ENCODE measurements around the gene CPXM1. TPM values are rescaled to one million over a fixed set of nuclear protein-coding genes. Genes with fewer than 3 reads are reported as not detected.
"Not testable (repeated sequence)": the region's sequence is repeated elsewhere in the genome, so short reads cannot be mapped to it uniquely, and the experiment has no call there.

CPXM1 gene
- total RNA-seq, 2 donors from 2014 or later: 1.1 to 3.5 TPM

DNA sequence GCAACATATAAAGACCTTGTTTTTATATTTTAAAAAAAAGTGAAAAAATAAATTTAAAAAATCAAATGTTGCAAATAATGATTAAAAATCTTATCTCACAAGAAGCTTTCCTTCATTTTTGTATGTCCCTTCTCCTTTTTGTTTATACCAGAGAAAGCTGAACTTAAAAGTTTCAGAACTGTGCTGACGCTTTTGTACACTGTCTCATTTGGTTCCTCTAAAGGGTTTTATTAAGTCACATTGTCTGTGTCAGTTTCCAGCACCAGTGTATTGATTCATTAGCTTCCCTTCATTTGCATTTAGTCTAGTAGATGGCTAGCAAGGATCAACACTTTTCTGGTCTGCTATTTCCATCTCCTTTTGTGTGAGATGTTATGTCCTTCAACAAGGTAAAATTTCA, 33.3 kb upstream of the CPXM1 start:
- Mint-ChIP-seq H3K9me3 (no peaks in the 10 kb centered on the region), H3K27ac (no peak overlapping the region), H3K36me3 (no peaks in the 10 kb centered on the region)
- ATAC-seq: no peak
- DNase-seq (ENCODE audit: low spot score in 2 of 2): no peak

DNA sequence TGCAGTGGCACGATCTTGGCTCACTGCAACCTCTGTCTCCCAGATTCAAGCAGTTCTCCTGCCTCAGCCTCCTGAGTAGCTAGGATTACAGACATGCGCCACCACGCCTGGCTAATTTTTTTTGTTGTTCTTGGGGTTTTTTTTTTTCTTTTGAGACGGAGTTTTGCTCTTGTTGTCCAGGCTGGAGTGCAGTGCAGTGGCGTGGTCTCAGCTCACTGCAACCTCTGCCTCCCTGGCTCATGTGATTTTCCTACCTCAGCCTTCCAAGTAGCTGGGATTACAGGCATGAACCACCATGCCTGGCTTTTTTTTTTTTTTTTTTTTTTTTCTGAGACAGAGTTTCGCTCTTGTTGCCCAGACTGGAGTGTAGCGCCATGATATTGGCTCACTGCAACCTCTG, 30.8 kb upstream of the CPXM1 start:
- H3K36me3 Mint-ChIP-seq; H3K9me3 Mint-ChIP-seq; DNase-seq (ENCODE audit: low spot score in 2 of 2); H3K27ac Mint-ChIP-seq; ATAC-seq: not testable (repeated sequence)

- H3K36me3 Mint-ChIP-seq: no peaks in the 10 kb centered on the region
- no peak for DNase-seq (ENCODE audit: low spot score in 2 of 2)
- ATAC-seq: no peak
- H3K27ac Mint-ChIP-seq: no peak overlapping the region
- no peaks in the 10 kb centered on the region for H3K9me3 Mint-ChIP-seq
These were observed 28.9 kb upstream of the CPXM1 start for GRCh38 chr20:2829376-2829775.

DNA sequence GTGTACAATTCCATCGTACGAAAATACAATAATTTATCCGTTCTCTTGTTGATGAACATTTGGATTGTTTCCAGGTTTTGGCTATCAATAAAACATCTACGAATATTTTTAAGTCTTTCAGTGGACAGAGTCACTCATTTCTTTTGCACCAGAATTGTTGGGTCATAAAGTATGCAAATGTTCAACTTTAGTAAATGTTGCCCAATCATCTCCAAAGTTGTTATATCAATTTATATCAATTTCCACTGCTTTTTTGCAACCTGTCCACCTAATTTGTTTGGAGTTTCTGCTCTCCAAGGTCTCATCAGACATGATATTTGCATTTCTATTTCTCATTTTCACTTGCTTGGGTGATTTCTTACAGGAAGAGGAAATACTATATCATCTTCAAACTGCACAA, 26.2 kb upstream of the CPXM1 start:
- no peak for ATAC-seq
- no peaks in the 10 kb centered on the region for H3K36me3 Mint-ChIP-seq
- H3K27ac Mint-ChIP-seq: no peak overlapping the region
- H3K9me3 Mint-ChIP-seq: no peaks in the 10 kb centered on the region
- no peak for DNase-seq (ENCODE audit: low spot score in 2 of 2)

GRCh38 chr20:2825761-2826160, 25.3 kb upstream of the CPXM1 start:
- Mint-ChIP-seq H3K27ac (no peak overlapping the region), H3K36me3 (no peaks in the 10 kb centered on the region), H3K9me3 (no peaks in the 10 kb centered on the region)
- DNase-seq (ENCODE audit: low spot score in 2 of 2) (no peak), ATAC-seq (peak in 1 of 2 donors; percentile 46)

GRCh38 chr20:2822073-2822472, 21.6 kb upstream of the CPXM1 start:
- Mint-ChIP-seq H3K27ac (no peak overlapping the region), H3K9me3 (no peaks in the 10 kb centered on the region), H3K36me3 (no peaks in the 10 kb centered on the region)
- DNase-seq (ENCODE audit: low spot score in 2 of 2): no peak
- ATAC-seq: peak; percentile 39 to 85

DNA sequence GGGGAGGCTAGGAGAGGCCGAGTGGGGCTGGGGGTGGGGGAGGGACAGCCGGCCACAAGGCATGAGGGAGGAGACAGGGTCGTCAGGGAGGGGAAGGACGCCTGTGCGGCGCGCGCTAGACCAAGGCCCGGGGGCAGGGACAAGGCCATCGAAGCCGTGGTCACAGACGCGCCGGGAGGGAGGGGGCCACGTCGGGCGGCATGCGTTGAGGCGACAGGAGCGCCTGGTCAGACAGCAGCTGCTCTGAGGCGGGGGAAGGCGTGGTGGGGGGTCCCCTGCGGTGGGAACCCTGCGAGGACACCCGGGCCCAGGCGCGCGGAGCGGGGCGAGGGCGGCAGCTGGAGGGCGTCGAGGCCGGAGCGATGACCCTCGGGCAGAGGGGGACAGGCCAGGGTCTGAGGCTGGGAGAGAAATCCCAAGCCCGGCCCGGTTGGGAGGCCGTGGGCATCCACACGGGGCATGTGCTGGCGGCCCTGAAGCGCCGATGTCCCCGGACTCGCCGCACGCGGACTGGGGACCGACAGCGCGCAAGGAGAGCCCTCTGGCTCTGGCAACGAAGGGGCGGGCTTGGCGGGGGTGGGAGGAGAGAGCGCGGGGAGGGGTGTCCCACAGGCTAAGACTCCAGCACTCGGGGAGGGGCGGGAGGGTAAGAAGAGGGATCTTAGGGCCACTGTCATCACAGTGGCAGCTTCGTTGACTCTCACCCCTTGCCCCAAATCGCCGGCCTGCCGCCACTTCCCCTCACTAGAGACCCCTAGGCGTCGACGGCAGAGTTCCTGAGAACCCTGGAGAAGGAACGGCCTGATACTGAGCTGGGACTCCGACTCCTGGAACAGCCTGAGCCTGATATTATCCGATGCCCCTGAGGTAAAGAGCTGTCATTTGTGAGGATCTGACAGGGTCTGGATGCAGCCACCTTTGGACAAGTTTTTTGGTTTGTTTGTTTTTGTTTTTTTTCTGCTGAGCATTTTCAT, 20.8 kb upstream of the CPXM1 start:
- Mint-ChIP-seq H3K36me3 (no peaks in the 10 kb centered on the region), H3K9me3 (no peaks in the 10 kb centered on the region), H3K27ac (no peak overlapping the region)
- DNase-seq (ENCODE audit: low spot score in 2 of 2): no peak
- ATAC-seq: peak in 1 of 2 donors; percentile 32

GRCh38 chr20:2820084-2820895, 19.9 kb upstream of the CPXM1 start:
- Mint-ChIP-seq H3K27ac (no peak overlapping the region), H3K36me3 (no peaks in the 10 kb centered on the region), H3K9me3 (no peaks in the 10 kb centered on the region)
- no peak for ATAC-seq
- DNase-seq (ENCODE audit: low spot score in 2 of 2): no peak

GRCh38 chr20:2817891-2818595, 17.6 kb upstream of the CPXM1 start:
- DNase-seq (ENCODE audit: low spot score in 2 of 2) (no peak), ATAC-seq (no peak)
- no peaks in the 10 kb centered on the region for H3K9me3 Mint-ChIP-seq
- H3K27ac Mint-ChIP-seq: no peak overlapping the region
- H3K36me3 Mint-ChIP-seq: peaks cover 0 to 5% of the 10 kb centered on the region in 2 donors

GRCh38 chr20:2817341-2817726, 16.9 kb upstream of the CPXM1 start:
- H3K36me3 Mint-ChIP-seq: peaks cover 4 to 9% of the 10 kb centered on the region in 2 donors
- no peak overlapping the region for H3K27ac Mint-ChIP-seq
- ATAC-seq (no peak), DNase-seq (ENCODE audit: low spot score in 2 of 2) (no peak)
- H3K9me3 Mint-ChIP-seq: peaks cover 0 to 4% of the 10 kb centered on the region in 2 donors

DNA sequence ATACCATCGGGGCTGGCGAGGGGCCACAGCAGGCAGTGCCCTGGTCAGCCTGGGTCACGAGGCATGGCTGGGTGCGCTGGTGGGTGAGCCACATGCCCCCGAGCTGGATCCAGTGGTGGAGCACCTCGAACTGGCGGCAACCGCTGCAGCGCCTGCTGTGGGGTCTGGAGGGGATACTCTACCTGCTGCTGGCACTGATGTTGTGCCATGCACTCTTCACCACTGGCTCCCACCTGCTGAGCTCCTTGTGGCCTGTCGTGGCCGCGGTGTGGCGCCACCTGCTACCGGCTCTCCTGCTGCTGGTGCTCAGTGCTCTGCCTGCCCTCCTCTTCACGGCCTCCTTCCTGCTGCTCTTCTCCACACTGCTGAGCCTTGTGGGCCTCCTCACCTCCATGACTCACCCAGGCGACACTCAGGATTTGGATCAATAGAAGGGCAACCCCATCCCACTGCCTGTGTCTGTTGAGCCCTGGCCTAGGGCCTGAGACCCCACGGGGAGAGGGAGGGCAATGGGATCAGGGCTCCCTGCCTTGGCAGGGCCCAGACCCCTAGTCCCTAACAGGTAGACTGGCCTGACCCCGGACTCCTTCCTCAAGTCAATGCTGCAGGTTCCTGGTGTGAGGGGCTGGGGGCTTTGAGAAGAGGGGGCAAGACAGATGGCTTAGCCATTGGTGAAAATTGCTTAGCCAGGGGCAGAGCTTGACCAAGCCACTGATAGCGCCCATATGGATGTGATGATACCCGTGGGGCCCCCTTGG, 16.3 kb upstream of the CPXM1 start:
- peaks cover 9 to 15% of the 10 kb centered on the region in 2 donors for H3K36me3 Mint-ChIP-seq
- ATAC-seq: peak; percentile 43 to 71
- H3K9me3 Mint-ChIP-seq: peaks cover 0 to 9% of the 10 kb centered on the region in 2 donors
- H3K27ac Mint-ChIP-seq: no peak overlapping the region
- DNase-seq (ENCODE audit: low spot score in 2 of 2): no peak

DNA sequence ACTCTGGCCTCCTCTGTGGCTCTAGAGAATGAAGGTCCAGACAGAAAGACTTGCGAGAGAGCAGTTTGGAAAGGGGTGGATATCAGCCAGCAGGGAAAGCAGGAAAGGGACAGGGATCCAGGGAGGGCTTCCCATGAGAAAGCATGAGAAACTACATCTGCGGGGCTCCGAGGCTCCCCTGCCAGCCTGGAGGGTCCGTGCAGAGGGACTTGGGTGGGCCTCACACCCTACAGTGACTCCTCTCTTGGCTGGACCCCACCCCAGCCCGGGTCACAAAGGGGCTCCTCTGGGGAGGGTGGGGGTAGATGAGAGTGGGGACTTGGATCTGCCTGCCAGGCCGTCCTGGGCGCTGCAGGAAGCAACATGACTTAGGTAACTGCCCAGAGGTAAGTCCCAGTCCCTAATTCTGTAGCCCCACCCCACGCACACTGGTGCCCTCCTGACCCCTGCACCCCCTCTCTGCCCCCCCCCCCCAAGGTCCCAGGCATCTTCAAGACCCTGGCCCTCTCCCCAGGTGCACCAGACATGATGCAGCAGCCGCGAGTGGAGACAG, 15.7 kb upstream of the CPXM1 start, which contains the start of gene TMEM239:
Gene TMEM239, plus strand, starts transcription at position 335 of the 553 bp plus-strand sequence. Its CDS starts 191 bp downstream, at position 526.
- DNase-seq (ENCODE audit: low spot score in 2 of 2) (no peak), ATAC-seq (no peak)
- H3K9me3 Mint-ChIP-seq: peaks cover 0 to 16% of the 10 kb centered on the region in 2 donors
- peaks cover 13 to 19% of the 10 kb centered on the region in 2 donors for H3K36me3 Mint-ChIP-seq
- H3K27ac Mint-ChIP-seq: no peak within 1 kb of the TSS

DNA sequence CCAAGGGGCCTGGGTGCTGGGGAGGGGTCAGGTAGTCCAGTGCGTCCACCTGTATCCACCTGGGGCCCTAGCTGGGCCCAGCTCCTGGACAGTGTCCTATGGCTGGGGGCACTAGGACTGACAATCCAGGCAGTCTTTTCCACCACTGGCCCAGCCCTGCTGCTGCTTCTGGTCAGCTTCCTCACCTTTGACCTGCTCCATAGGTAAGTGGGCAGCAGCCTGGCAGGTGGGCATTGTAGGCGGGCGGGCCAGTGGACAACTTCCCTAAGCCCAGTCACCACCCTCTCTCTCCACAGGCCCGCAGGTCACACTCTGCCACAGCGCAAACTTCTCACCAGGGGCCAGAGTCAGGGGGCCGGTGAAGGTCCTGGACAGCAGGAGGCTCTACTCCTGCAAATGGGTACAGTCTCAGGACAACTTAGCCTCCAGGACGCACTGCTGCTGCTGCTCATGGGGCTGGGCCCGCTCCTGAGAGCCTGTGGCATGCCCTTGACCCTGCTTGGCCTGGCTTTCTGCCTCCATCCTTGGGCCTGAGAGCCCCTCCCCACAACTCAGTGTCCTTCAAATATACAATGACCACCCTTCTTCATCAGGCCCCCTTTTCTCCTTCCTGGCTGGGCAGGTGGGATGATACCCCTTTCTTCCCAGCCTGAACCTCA, 14.9 kb upstream of the CPXM1 start:
- ATAC-seq (no peak), DNase-seq (ENCODE audit: low spot score in 2 of 2) (no peak)
- peaks cover 0 to 19% of the 10 kb centered on the region in 2 donors for H3K9me3 Mint-ChIP-seq
- peaks cover 13 to 19% of the 10 kb centered on the region in 2 donors for H3K36me3 Mint-ChIP-seq
- no peak overlapping the region for H3K27ac Mint-ChIP-seq

DNA sequence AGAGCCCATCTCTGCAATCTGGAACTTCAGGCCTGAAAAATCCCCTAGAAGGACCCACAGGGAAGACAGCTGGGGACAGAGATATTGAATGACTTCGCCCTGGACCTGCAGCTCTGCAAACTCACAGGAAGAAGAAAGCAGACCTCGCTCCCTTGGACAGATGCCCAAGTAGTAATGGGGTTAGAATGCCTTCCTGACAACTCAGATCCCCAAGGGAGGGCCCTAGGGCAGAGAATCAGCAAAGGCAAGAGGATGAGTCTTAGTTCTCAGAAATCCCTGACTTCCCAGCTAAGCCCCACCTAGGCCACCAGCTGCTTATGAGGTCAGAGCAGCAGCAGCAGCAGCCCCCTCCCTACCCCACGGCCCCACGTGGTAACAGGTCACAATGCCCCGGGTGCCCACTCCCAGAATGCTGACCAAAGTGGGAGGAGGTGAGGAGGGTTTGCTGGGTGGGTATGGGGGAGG, 14.2 kb upstream of the CPXM1 start, which contains the start of gene C20orf141:
Gene C20orf141, plus strand, starts transcription at position 401 of the 465 bp plus-strand sequence. CDS start 198 bp downstream, outside the sequence.
- DNase-seq (ENCODE audit: low spot score in 2 of 2) (no peak), ATAC-seq (peak in 1 of 2 donors; percentile 33)
- Mint-ChIP-seq H3K27ac (no peak within 1 kb of the TSS), H3K36me3 (peaks cover 13 to 19% of the 10 kb centered on the region in 2 donors), H3K9me3 (peaks cover 0 to 19% of the 10 kb centered on the region in 2 donors)

GRCh38 chr20:2814076-2814475, 13.6 kb upstream of the CPXM1 start:
- no peak overlapping the region for H3K27ac Mint-ChIP-seq
- no peak for ATAC-seq
- peaks cover 0 to 19% of the 10 kb centered on the region in 2 donors for H3K9me3 Mint-ChIP-seq
- peaks cover 13 to 19% of the 10 kb centered on the region in 2 donors for H3K36me3 Mint-ChIP-seq
- no peak for DNase-seq (ENCODE audit: low spot score in 2 of 2)

Data from activated naive CD4-positive, alpha-beta T cell treated with anti-CD3 and anti-CD28 coated beads, Interleukin-2, amount 50 U/mL, for 72 hours (primary cell).